Heart left ventricle (tissue), 13 donors: ENCODE results near the gene TH.

Experiments used
- CTCF ChIP-seq, 12 donors: fragments of 200-600 bp; sonication (generic) in 4 of 12; IDR thresholded peaks; one replicate each; pipeline versions ENCODE4 v1.5.0 to v1.8.0; 2018 to 2022; ENCODE audit warnings: antibody characterized with exemption in 12 of 12, mild to moderate bottlenecking in 5 of 12
- POLR2A ChIP-seq, 2 donors: fragments of 450-650 bp; IDR thresholded peaks; one replicate each; pipeline ENCODE4 v1.6.1; 2017; ENCODE audit warnings: antibody characterized with exemption in 2 of 2, mild to moderate bottlenecking in 2 of 2, moderate library complexity in 2 of 2
- donor health status: ischemic (EF 13 %, LVEDD 7.1; RV severe dilation, severe dysfunction).
- donor health status: DM: no; HTN: yes; CAD: no.
- donor health status: DM: no; HTN: no; CAD: no.
- donor health status: ischemic (EF 25% LVEDD 6.9; RV normal size, moderate dysfunction).
- donor health status: ischemic (EF 25% LVEDD 5.7; RV mildly dilated, moderate dysfunction).
- donor health status: ischemic (EF 35%, LVEDD 5.7; RV mildly dilated, moderate dysfunction).
- donor health status: nonischemic (EF 11% LVEDD 7.7; RV severe dilation, severe dysfunction).
- donor health status: DM: yes; HTN: yes; CAD: no.
- donor health status: PGD.
- donor health status: ischemic (EF 29% LVEDD 5.4; RV normal size, mild dysfunction).
- donor health status: nonischemic (EF 23%, LVEDD 6.1; RV moderate dilation, normal function).

DNA sequence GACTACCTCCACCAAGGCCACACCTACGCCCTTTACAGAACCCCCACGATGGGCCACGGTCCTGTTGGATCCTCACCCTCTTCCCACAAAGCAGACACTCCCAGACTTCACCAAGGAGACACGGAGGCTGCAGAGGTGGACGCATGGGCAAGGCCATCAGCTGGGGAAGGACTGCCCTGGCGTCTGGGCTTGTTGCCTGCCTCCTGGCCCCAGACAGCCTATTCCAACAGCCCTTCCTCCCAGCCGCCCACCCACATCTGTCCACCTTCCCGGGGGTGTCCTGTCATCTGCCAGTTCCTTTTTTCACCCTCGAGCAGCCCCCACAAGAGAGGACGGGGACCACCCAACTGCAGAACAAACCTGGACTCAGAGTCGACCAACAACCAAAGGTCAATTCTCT lies 28.9 kb upstream of the TH start:
- TF ChIP-seq CTCF (IDR thresholded peaks at IDR 0.05), result no peak
- TF ChIP-seq POLR2A (IDR thresholded peaks at IDR 0.05), result no peak
